DND-41 (cell line): ENCODE data around the gene RMI2.

Experiments
- ATAC-seq: fragments of 200-7000 bp; cut with Tn5 transposase; 3 replicates; pipeline ENCODE4 v1.9.1; 2021; ENCODE audit warnings: low read depth; ENCODE audit not compliant: insufficient read depth
- DNase-seq: peaks from one replicate; pipeline ENCODE4 v3.0.0-alpha.2; 2020
- H2AFZ ChIP-seq: 2 replicates; pipeline ENCODE4 v1.6.0; 2012; ENCODE audit warnings: low read depth, low read length
- H3K27ac ChIP-seq: 2 replicates; pipeline ENCODE4 v1.5.1; 2012; ENCODE audit warnings: low read length, inconsistent platforms
- H3K27me3 ChIP-seq: fragments of 200-600 bp; sonication (generic); 2 replicates; pipeline ENCODE4 v1.6.0; 2012; ENCODE audit warnings: low read length, mild to moderate bottlenecking, inconsistent platforms; ENCODE audit not compliant: insufficient read depth, poor library complexity
- H3K36me3 ChIP-seq: 2 replicates; pipeline ENCODE4 v1.5.1; 2012; ENCODE audit warnings: low read length, inconsistent platforms; ENCODE audit not compliant: insufficient read depth
- H3K4me1 ChIP-seq: 2 replicates; pipeline ENCODE4 v1.5.1; 2012; ENCODE audit warnings: mild to moderate bottlenecking, low read length; ENCODE audit not compliant: insufficient read depth
- H3K4me2 ChIP-seq: 2 replicates; pipeline ENCODE4 v1.6.0; 2012; ENCODE audit warnings: mild to moderate bottlenecking, moderate library complexity, low read length, inconsistent platforms; ENCODE audit not compliant: insufficient read depth
- H3K4me3 ChIP-seq, 2 experiments: fragments of 200-600 bp in 1 of 2; shearing (Covaris generic) in 1 of 2; 2 replicates each; pipeline ENCODE4 v1.5.1; 2012 to 2016; ENCODE audit warnings: inconsistent platforms in 2 of 2, low read length in 2 of 2, mild to moderate bottlenecking in 2 of 2, low read depth in 1 of 2, moderate library complexity in 1 of 2
- H3K79me2 ChIP-seq: 2 replicates; pipeline ENCODE4 v1.6.0; 2012; ENCODE audit warnings: low read length, inconsistent platforms; ENCODE audit not compliant: insufficient read depth
- H3K9ac ChIP-seq: 2 replicates; pipeline ENCODE4 v1.6.0; 2012; ENCODE audit warnings: low read depth, mild to moderate bottlenecking, inconsistent platforms, low read length, moderate library complexity
- H3K9me3 ChIP-seq: 2 replicates; pipeline ENCODE4 v1.5.1; 2012; ENCODE audit warnings: low read length, moderate library complexity, mild to moderate bottlenecking, inconsistent platforms; ENCODE audit not compliant: insufficient read depth, severe bottlenecking
- H4K20me1 ChIP-seq: 2 replicates; pipeline ENCODE4 v1.6.0; 2012; ENCODE audit warnings: low read length; ENCODE audit not compliant: insufficient read depth
- EZH2 ChIP-seq: IDR thresholded peaks from 3 replicates; pipeline ENCODE4 v1.6.1; 2012; ENCODE audit warnings: borderline replicate concordance, low read depth, mild to moderate bottlenecking, moderate library complexity, low read length, inconsistent platforms; ENCODE audit not compliant: severe bottlenecking
- TF ChIP-seq, protein P1 (sequence below): IDR thresholded peaks from 2 replicates; pipeline ENCODE4 v1.5.1; 2012; ENCODE audit warnings: borderline replicate concordance, low read length, moderate library complexity, mild to moderate bottlenecking; ENCODE audit not compliant: poor library complexity, severe bottlenecking; ENCODE audit errors: extremely low read depth

Gene RMI2

DNA sequence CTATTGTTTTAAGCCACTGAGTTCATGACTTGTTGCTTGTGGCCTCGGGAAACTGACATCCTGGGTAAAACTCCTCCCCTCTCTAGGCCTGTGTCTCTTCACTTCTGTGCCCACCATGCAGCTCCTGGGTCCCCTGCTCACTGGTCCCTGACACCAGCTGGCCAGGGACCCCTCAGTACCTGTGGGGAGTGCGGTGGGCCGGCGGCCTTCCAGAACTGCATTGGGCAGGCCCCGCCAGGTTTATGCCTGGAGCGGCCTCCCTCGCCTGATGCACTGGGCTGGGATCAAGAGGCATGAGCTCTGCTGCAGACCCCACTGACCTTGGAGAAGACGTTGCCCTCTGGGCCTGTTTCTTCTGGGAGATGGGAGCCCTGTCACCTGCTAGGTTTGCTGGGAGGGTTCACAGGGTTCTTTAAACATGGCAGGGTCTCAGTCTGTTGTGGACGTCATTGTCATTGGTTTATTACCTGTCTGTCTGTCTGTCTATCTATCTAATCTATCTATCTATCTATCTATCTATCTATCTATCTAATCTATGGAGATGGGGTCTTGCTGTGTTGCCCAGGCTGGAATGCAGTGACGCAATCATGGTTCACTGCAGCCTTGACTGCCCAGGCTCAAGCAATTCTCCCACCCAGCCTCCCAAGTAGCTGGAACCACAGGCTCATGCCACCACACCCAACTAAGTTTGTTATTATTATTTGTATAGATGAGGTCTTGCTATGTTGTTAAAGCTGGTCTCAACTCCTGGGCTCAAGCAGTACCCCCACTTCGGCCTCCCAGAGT is 21.5 kb upstream of the RMI2 start:
- no peaks in the 10 kb centered on the region for H3K27me3 ChIP-seq
- H3K9ac ChIP-seq: no peak overlapping the region
- no peak overlapping the region for H2AFZ ChIP-seq
- DNase-seq: no peak
- no peaks in the 10 kb centered on the region for H3K9me3 ChIP-seq
- H3K4me3 ChIP-seq: no peak overlapping the region
- peaks cover 3% of the 10 kb centered on the region; the same call in 1 of the 2 replicates for H4K20me1 ChIP-seq
- no peaks in the 10 kb centered on the region for H3K36me3 ChIP-seq
- no peaks in the 10 kb centered on the region for H3K79me2 ChIP-seq
- no peak for ATAC-seq
- peaks cover 11% of the 10 kb centered on the region for H3K4me1 ChIP-seq
- H3K4me2 ChIP-seq: no peak overlapping the region
- H3K27ac ChIP-seq: no peak overlapping the region
- no peak for TF ChIP-seq EZH2
- TF ChIP-seq, protein P1, sequence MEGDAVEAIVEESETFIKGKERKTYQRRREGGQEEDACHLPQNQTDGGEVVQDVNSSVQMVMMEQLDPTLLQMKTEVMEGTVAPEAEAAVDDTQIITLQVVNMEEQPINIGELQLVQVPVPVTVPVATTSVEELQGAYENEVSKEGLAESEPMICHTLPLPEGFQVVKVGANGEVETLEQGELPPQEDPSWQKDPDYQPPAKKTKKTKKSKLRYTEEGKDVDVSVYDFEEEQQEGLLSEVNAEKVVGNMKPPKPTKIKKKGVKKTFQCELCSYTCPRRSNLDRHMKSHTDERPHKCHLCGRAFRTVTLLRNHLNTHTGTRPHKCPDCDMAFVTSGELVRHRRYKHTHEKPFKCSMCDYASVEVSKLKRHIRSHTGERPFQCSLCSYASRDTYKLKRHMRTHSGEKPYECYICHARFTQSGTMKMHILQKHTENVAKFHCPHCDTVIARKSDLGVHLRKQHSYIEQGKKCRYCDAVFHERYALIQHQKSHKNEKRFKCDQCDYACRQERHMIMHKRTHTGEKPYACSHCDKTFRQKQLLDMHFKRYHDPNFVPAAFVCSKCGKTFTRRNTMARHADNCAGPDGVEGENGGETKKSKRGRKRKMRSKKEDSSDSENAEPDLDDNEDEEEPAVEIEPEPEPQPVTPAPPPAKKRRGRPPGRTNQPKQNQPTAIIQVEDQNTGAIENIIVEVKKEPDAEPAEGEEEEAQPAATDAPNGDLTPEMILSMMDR: no peak

DNA sequence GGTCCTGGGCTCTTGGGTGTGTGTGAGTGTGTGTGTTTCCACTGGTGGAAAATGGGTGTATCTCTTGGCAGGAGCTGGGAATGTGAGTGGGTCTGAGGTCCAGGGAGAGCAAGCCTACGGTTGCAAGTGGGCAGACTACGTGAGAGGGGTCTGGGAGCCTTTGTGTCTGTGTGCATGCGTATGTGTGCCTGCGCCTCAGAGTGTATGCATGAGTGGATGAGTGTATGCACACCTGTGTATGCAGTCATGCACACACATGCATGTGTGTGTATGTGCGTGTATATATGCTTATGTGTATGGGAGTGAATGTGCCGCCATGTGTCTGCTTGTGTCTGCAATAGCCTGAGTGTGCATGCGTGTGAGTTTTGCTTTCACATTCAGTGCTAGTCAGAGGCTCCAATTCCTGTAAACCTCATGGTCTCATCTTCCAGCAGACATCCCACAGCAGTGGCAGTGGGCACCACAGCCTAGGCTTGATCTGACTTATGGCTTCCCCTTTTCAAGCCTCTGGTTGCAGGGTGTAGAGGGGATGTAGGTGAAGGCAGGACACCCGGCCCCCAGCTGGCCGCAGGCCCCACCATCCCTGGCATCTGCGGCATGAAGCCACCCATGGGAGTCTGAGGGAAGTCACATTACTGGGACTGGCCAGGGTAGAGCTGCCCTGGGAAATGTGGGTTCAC is 19.7 kb upstream of the RMI2 start:
- Histone ChIP-seq H4K20me1 (peaks cover 3% of the 10 kb centered on the region; the same call in 1 of the 2 replicates), H3K4me1 (peaks cover 17% of the 10 kb centered on the region), H2AFZ (no peak overlapping the region), H3K27me3 (no peaks in the 10 kb centered on the region), H3K4me3 (no peak overlapping the region), H3K4me2 (no peak overlapping the region), H3K9me3 (no peaks in the 10 kb centered on the region), H3K9ac (no peak overlapping the region), H3K36me3 (no peaks in the 10 kb centered on the region), H3K27ac (no peak overlapping the region), H3K79me2 (no peaks in the 10 kb centered on the region)
- no peak for ATAC-seq
- TF ChIP-seq EZH2: no peak
- TF ChIP-seq, protein P1: no peak
- no peak for DNase-seq

DNA sequence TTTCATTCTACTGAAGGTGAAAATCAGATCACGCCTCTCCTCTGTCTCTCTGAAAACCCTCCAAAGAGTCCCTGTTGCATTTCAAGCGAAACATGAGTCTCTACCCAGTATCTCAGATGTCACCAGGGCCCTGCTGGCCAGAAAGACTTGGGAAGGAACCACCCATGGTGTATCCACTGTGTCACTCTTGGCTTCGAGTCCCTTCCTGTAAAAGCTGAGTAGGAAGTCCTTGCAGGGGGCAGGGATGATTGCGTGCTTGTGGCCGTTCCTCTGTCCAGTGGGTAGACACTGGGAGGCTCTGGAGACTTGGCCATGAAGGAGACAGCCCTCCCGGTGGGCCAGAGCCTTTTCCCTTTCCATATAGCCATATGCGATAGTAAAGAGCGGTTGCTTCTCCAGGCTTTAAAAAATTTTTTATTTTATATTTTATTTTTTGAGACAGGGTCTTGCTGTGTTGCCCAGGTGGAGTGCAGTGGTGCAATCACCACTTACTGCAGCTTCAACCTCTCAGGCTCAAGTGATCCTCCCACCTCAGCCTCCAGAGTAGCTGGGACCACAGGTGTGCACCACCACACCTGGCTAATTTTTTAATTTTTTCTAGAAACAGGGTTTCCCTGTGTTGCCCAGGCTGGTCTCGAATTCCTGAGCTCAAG is 19.0 kb upstream of the RMI2 start:
- Histone ChIP-seq H2AFZ (no peak overlapping the region), H3K4me1 (peaks cover 17% of the 10 kb centered on the region), H4K20me1 (peaks cover 3% of the 10 kb centered on the region; the same call in 1 of the 2 replicates), H3K4me3 (no peak overlapping the region), H3K27ac (no peak overlapping the region), H3K27me3 (no peaks in the 10 kb centered on the region), H3K79me2 (no peaks in the 10 kb centered on the region), H3K36me3 (no peaks in the 10 kb centered on the region), H3K4me2 (no peak overlapping the region), H3K9ac (no peak overlapping the region), H3K9me3 (no peaks in the 10 kb centered on the region)
- ATAC-seq (no peak), DNase-seq (no peak)
- no peak for TF ChIP-seq EZH2
- TF ChIP-seq, protein P1: no peak
